GM12874 (cell line): ENCODE measurements around the gene FAM110D.

Experiments used
- CTCF ChIP-seq: IDR thresholded peaks from 2 replicates; pipeline ENCODE4 v1.5.1; 2011; ENCODE audit warnings: low read depth, mild to moderate bottlenecking, control low read depth, low read length, moderate library complexity; ENCODE audit not compliant: insufficient read depth

Gene FAM110D

GRCh38 chr1:26138974-26139558, 19.8 kb upstream of the FAM110D start:
- no peak for TF ChIP-seq CTCF

DNA sequence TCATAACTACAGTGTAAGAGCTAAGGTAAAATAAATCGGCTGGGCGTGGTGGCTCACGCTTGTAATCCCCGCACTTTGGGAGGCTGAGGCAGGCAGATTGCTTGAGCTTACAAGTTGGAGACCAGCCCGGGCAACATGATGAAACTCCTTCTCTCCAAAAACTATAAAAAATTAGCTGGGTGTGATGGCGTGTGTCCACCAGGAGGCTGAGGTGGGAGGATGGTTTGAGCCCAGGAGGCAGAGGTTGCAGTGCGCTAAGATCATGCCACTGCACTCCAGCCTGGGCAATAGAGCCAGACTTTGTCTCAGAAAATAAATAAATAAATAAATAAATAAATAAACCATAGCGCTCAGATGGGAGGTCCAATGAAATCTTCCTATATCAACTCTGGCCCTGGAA, 16.7 kb upstream of the FAM110D start:
- TF ChIP-seq CTCF = no peak

- TF ChIP-seq CTCF = peak; percentile 67
These were observed 13.6 kb upstream of the FAM110D start for GRCh38 chr1:26145041-26145959.

DNA sequence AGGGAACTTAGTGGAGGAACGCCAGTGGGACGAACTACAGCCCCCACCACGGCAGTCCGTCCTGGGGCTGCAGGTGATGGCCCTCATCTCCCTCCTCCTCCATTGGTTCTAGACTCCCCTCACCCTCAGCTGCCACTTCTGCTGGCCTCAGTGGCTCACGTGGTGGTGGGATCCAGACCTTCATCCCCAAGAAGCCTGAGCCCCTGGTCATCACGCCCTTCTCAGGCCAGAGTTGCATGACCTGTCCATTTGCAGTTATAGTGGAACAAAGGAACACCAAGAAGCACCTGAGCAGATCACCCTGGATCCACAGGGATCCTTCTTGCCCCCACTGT, 13.0 kb upstream of the FAM110D start:
- TF ChIP-seq CTCF = no peak

DNA sequence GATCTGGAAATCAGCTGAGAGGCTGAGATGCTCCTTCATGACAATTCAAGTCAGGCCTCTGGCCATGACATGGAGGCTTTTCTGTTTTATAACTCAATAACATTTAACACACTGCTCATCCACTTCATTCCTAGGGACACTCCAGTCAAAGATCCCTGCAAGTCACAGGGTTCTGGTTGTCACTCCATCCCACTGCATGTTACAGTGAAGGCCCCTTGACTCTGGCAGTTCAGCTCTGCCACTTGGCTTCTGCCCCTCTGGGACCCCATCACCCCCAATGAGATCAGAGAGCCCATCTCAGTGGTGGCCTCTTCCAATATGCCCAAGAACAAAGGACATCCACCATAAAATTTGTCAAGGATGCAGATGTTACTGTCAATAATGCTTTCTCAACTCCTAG, 10.0 kb upstream of the FAM110D start:
- no peak for TF ChIP-seq CTCF

DNA sequence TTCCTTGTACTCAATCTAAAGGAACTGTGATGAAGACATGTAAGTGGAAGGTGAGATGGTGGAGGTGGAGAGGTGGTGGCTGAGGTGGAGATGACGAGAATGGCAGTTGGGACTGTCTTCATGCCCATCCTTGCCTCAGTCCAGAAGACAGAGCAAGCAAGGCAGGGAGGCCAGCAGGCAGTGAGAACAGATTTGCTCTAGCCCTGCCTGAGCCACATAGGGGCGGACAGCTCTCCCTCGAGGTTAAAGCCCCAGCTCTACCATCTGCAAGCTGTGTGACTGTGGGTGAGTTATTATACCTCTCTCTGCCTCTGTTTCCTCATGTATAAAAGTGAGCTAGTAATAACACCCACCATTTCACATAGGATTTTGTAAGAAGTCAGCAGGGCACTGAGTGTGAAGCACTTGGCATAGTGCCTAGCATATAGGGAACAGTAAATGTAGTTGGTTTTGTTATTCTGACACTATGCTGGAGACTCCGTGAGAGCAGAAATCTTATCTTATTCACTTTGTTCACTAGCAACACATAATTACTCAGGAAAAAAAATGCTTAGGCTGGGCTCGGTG, 4.8 kb upstream of the FAM110D start:
- TF ChIP-seq CTCF = no peak

- TF ChIP-seq CTCF = no peak
These were observed 4.1 kb upstream of the FAM110D start for GRCh38 chr1:26154750-26155149.
